A549 treated with CORT108297 at 1 μM for 4 hours (cell line): ENCODE results near the gene TTC36. TPM values are rescaled to one million over a fixed set of nuclear protein-coding genes. Genes with fewer than 3 reads are reported as not detected.

Experiments
- total RNA-seq: library from RNA; stranded (reverse); fragments of 200-300 nt; extraction: Qiagen RNA extraction; gene quantifications from 5 replicates; pipeline ENCODE4 v1.2.3, GENCODE V29; 2022

TTC36 gene
- not detected in 5 replicates for total RNA-seq

GRCh38 chr11:118527109-118527508 lies at the start of gene TTC36:
TSS of gene TTC36 (plus strand) at chr11:118527474. CDS start at chr11:118527495, 21 bp downstream.

GRCh38 chr11:118530683-118531596 lies 3.7 kb downstream of the TTC36 start, which contains the start of gene TMEM25:
TSS of gene TMEM25 (plus strand) at chr11:118531192. CDS start at chr11:118531802, 610 bp downstream.

GRCh38 chr11:118572061-118572980 lies 45.0 kb downstream of the TTC36 start, which contains the start of gene ARCN1:
TSS of gene ARCN1 (plus strand) at chr11:118572409. CDS start at chr11:118572548, 139 bp downstream.

Other genes starting within 250 kb of the TTC36 start
- not detected in 5 replicates for gene CD3E, start 222.7 kb upstream of the TTC36 start, total RNA-seq
- not detected in 5 replicates for gene CD3D, start 184.8 kb upstream of the TTC36 start, total RNA-seq
- not detected in 5 replicates for gene CD3G, start 183.1 kb upstream of the TTC36 start, total RNA-seq
- 8.8 to 11.4 TPM (median 9.7 TPM) in 5 replicates for gene UBE4A, start 167.9 kb upstream of the TTC36 start, total RNA-seq
- 163 to 210 TPM (median 186 TPM) in 5 replicates for gene ATP5MG, start 125.9 kb upstream of the TTC36 start, total RNA-seq
- gene KMT2A, start 91.0 kb upstream of the TTC36 start, total RNA-seq, result 11.4 to 15.1 TPM (median 13.5 TPM) in 5 replicates
- gene TMEM25, start 3.7 kb downstream of the TTC36 start, total RNA-seq, result 0.17 to 0.88 TPM (median 0.44 TPM) in 5 replicates
- 15.0 to 19.3 TPM (median 17.4 TPM) in 5 replicates for gene IFT46, start 38.5 kb downstream of the TTC36 start, total RNA-seq
- 85.6 to 100.0 TPM (median 87.1 TPM) in 5 replicates for gene ARCN1, start 44.9 kb downstream of the TTC36 start, total RNA-seq
- 7.8 to 10.3 TPM (median 9.1 TPM) in 5 replicates for gene PHLDB1, start 80.1 kb downstream of the TTC36 start, total RNA-seq
- gene TREH, start 152.2 kb downstream of the TTC36 start, total RNA-seq, result not detected in 5 replicates